HG03520 (cell line): ENCODE data around the gene KISS1.
"Not testable (repeated sequence)": the region's sequence is repeated elsewhere in the genome, so short reads cannot be mapped to it uniquely, and the experiment has no call there.

Experiments
- ATAC-seq: cut with Tn5 transposase; IDR thresholded peaks from one replicate; pipeline ENCODE4 v1.9.1; 2021; ENCODE audit warnings: mild to moderate bottlenecking, moderate library complexity; ENCODE audit not compliant: unreplicated experiment

Gene KISS1, protein sequence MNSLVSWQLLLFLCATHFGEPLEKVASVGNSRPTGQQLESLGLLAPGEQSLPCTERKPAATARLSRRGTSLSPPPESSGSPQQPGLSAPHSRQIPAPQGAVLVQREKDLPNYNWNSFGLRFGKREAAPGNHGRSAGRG

DNA sequence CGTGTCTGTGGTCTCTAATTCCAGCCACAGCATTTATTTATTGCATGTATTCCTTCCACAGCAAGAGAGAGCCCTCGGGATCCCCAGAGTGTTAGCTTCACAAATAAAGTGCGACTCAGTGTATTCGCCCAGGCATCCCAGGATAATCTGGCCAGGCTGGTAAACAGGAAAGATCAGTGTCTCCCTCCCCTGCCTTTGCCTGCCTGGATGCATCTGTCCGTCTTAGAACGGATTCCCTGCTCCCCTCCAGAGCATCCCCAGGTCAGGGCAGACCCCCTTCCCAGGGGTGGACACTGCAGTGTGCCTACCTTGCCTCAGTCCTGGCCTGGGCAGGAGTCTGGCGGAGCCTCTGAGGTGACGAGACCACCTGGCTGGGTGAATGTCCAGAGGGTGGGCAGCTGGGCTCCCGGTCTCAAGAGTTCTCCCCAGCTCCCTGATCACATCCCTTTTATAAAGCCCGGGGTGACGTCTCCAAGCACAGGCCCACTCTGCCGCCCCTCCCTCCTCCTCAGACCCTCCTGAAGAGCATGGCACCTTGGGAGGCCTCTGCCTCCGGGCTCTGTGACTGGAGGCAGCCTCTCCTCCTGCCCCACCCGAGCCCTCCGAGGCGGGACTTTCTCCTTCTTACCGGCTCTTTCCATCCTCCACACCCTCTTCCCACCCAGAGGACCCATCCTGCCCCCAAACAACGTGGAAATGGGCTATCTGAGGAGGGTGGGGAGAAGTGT is at the start of gene KISS1:
KISS1 (minus strand) TSS at position 424 of the 728 bp plus-strand sequence. CDS start 3,615 bp downstream, outside the sequence.
- no peak for ATAC-seq

DNA sequence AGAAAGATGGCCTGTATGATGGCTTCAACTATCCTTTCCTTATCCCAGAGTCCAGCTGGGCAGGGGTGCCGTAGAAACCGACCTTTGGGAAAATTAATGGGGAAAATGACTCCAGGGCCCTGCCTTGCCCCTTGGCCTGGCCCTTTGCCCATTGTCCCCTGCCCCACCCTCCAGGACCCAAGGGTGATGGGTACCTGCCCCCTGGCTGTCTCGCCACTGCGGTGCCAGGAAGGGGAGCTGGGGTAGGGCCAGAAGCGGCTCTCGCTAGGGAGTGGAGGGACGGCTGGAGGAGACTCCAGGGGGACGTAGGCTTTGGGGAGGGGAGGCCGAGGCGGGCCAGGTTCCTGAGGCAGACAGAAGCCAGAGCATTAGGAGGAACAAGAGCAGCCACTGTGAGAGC is 46.6 kb upstream of the KISS1 start:
- no peak for ATAC-seq

DNA sequence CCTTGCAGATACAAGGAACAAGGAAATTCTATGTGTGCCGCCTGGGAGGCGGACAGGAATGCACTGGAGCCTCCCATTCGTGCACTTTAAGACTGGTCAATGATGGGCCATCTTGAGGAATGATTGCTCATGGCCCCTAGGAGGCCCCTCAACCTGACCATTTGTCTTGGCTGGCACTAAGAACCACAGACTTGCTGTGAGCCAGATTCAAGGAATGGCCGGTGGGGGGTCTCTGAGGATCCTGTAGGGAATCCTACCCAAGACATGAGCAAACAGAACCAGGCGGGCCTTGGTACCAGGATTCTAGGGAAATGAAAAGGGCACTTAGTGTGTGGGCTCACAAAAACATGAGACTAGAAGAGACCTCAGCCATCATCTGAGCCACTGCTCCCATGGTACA is 45.6 kb upstream of the KISS1 start:
- ATAC-seq = no peak

DNA sequence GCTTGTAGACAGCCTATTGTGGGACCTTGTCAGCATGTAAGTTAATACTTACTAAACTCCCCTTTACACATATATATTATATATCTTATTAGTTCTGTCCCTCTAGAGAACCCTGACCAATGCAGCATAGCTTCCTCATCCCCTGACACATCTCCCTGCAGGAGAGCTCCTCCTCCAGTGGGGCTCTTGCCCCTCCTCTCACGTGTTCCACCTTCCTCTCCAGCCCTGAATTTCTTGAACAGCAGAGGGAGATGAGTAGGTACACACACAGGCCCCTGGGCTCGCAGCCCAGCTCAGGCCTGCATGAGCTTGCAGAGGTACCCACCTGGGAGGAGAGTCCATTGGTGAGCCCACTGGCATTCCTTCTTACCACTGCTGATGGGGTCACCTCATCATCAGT is 44.8 kb upstream of the KISS1 start:
- no peak for ATAC-seq

DNA sequence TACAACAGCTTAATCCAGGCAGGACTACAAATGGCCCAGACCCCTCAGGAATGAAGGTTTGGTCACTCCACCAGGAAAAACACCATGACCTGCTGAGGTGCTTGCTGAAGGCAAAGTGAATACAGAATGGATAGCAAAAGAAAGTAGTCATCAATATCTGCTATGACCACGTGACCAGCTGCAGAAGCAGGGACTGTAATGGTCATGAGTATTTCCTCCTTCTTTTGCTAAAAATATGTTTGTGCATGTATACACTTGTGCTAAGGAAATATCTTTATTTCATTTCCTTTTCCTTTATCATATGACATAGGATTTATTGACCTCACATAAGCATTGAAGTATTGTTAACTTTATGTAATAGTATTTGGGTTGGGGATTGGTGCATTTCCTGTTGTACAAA is 43.9 kb upstream of the KISS1 start:
- ATAC-seq = no peak

DNA sequence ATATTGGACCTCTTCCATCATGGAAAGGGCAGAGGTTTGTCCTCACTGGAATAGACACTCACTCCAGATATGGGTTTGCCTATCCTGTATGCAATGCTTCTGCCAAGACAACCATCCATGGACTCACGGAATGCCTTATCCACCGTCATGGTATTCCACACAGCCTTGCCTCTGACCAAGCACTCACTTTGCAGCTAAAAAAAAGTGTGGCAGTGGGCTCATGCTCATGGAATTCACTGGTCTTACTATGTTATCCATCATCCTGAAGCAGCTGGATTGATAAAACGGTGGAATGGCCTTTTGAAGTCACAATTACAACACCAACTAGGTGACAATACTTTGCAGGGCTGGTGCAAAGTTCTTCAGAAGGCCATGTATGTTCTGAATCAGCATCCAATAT is 43.1 kb upstream of the KISS1 start:
- not testable (repeated sequence) for ATAC-seq

DNA sequence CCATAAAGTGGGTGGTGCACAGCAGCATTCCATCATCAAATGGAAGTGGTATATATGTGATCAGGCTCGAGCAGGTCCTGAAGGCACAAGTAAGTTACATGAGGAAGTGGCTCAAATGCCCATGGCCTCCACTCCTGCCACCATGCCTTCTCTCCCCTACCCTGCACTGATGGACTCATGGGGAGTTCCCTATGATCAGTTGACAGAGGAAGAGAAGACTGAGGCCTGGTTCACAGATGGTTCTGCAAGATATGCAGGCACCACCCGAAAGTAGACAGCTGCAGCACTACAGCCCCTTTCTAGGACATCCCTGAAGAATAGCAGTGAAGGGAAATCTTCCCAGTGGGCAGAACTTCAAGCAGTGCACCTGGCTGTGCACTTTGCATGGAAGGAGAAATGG is 42.2 kb upstream of the KISS1 start:
- ATAC-seq = not testable (repeated sequence)

DNA sequence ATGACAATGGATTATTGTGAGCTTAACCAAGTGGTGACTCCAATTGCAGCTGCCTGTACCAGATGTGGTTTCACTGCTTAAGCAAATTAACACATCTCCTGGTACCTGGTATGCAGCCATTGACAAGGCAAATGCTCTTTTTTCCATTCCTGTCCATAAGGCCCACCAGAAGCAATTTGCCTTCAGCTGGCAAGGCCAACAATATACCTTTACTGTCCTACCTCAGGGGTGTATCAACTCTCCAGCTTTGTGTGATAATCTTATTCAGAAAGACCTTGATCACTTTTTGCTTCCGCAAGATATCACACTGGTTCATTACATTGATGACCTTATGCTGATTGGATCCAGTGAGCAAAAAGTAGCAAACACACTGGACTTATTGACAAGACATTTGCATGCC is 41.2 kb upstream of the KISS1 start:
- not testable (repeated sequence) for ATAC-seq

DNA sequence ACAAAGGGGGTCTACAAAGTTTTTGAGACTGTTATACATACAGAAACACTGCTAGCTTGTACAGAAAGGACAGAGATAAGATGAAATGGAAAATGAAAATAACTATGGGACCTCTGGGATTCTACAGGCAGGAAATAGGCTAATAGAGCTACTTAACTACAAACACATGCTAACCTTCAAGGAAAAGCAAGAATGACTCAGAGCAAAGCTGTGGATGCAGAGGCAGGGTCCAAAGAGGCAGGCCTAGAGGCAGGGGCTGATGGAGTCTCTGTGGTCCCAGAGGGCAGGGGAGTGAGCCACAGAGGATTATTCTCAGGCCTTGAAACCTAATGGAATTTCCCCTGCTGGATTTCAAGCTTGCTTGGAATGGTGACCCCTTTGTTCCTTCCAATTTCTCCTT is 36.2 kb upstream of the KISS1 start:
- ATAC-seq = no peak

DNA sequence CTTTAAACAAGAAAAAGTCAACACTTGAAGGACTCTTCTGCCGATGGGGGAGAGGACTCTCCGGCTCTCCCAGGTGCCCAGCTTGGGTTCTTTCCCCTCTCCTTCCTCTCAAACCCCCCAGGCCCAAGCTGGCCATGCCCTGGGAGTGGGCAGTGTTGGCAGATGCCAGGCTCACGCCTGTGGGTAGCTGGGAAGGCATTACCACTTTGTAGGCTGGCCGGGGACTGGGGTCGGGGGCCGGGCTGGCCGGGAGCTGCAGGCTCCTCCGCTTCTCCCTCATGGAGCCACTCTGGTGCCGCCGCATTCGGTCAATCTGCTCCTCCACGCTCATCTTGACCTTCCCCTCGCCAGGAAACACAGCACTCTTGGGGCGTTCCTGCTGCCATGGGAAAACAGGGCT is 33.9 kb upstream of the KISS1 start:
- ATAC-seq = no peak

DNA sequence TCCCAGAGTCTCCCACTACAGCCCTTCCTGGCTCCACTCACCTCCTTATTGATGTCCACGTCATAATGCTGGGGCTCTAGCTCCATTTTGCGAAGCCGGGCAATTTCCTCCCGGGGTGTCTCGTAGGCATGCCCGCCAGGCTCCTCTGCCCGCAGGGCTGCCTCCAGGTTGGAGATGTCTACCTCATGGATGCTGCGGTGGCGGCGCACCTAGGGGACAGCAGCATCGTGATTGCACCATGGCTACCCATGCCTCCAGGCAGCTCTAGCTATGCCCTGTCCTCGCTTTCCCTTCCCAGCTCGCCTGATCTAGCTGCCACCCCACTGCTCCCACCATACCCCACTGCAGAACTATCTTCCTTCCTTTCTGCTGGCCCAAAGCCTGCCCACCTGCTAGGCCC is 32.6 kb upstream of the KISS1 start:
- ATAC-seq = no peak

DNA sequence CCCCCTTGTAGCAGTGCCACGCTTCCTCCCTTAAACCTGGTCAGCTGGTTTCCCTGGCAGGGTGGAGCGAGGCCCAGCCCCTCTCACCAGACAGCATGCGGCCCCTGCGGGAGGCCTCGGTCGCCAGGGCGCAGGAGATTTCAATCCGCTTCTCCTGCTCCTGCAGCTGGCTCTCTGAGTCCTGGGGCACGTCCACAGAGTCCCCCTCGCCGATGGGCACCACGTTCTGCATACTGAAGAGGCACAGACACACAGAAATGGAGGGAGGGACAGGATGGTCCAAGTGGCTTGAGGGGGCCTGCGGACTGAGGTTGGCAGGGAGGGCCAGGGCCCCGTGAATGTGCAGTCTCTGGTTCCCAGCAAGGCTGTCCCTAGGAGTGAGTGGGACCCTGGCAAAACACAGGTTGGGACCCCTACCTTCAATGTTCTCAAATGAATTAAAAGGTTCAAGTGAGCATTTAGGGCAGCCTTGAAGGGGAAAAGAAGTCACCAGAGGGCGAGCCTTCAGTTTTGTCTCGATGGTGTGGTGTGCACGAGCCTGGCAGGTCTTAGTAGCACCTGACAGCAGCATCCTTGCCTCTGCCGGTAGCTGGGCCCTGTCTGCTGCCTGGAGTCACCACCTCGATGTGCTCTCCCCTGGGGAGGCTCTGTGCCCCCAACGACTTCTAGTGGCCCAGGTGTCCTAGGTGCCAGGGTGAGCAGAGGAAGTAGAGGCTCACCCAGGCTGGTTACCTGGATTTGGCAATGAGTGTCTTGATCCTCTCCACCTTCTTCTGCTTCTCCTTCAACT is 31.9 kb upstream of the KISS1 start:
- ATAC-seq = no peak

DNA sequence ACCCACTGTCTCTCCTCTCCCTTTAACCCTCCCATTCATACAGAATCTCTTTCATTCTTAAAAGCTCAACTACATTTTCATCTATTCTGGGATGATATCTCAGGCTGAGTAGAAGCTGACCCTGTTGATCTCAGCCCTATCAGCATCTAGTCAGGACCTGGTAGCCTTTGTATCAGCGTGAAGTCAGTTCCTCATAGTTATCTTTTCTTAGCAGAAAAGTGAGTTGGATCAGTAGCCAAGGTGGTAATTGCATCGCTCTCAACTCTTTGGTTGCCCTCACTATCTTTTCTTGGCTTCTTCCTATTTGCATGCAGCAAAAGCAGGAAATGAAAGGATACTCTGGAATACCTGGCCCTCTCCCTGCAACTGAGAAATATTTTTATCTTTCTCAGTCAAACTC is 31.1 kb upstream of the KISS1 start:
- ATAC-seq = no peak

DNA sequence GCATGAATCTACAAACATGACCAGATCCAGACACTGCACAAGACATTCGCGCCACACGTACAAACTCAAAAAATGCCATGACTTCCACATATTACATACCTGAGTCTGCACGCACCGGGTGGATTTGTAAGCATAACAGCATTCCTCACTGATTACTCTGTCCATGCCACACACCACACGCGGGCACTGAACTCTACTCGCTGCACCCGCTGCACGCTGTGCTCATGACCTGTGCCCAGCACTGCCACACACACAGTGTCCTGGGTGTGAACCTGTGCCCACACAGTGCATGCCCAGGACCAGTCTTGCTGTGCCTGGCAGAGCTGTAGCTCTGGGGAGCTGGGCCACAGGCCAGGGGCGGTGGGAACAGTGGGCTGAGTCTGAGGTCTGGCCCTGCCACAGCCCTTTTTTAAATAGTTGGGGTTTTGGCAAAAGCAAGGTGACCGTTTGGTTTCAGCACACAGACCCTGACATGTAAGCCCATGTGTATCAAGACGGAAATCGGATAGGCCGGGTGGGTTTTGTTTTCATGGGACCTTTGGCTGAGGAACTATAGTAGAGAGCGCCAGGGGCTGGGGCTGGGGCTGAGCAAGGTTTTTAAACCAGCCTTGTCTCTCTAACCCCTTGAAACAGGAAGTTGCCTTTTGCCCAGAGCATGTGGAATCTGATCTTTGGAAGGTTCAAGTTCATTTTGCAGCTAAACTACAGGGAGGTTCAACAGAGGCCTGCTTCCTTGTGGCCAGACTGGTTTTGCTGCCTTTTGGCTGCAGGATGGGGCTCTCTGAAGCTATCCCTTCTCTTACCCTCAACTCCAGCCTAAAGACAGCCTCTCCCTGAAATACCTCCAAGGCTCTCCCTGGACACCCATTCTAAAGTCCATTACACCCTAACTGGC is 29.8 kb upstream of the KISS1 start:
- no peak for ATAC-seq

DNA sequence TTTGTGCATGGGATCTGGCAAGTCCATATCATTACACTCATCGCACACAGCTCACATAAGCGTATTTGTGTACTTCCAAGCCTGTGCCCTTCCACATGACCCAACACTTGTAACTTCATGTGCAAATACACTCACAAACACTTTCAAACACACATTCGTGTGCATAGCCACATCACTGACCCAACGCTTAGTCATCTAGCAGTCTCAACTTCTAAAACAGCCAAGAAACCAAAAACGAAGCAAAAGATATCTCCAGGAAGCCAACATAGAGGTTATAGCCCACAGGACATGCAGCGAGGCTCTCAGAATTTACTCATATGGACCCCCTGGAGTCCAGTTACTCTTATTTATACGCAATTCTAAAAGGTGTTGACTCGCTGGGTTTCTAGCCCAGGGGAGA is 28.4 kb upstream of the KISS1 start:
- ATAC-seq = no peak

DNA sequence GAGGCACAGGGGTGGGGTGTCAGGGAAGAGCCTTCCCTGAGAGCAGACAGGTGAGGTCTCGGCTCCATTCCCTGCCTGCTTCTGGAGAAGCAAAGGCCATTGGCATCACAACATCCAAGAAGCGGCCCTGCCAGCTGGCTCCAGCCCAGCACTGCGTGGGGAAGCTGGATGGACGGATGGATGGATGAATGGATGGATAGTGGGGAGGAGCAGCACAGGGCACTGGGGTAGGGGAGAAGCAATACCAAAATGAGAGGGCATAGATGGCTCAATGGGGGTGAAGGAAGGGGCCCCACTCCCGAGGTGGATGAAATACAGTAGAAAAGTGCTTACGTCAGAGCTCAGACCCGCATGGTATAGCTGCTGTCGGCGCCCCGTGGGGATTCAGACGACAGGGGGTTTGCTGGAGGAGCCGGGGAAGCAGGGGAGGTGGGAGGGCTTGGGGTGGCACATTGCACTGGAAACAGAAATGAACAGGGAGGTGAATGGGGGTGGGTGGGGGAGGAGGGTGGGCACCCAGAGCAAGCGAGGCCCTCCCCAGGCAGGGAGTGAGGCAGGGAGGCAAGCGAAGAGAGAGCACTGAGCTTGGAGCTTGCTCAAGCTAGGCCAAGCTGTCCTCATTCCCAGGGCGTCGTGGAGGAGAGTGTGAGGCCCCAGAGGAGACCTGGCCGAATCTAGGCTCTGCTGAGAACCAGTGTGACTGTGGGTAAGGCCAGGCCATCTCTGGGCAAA is 27.0 kb upstream of the KISS1 start:
- ATAC-seq = no peak

DNA sequence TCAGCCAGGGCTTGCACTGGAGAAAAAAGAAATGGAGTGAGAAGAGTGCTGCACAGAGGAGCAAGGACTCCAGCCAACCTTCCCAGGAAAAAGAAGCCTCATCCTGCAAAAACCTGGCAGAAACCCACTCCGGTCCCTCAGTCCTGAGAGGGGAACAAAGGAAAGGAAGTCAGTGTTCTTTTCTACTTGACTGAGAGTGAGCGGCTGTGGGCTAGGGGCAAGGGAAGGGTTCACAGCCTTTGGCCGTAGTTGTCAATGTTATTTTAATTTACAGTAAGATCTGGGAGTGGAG is 26.4 kb upstream of the KISS1 start:
- no peak for ATAC-seq

DNA sequence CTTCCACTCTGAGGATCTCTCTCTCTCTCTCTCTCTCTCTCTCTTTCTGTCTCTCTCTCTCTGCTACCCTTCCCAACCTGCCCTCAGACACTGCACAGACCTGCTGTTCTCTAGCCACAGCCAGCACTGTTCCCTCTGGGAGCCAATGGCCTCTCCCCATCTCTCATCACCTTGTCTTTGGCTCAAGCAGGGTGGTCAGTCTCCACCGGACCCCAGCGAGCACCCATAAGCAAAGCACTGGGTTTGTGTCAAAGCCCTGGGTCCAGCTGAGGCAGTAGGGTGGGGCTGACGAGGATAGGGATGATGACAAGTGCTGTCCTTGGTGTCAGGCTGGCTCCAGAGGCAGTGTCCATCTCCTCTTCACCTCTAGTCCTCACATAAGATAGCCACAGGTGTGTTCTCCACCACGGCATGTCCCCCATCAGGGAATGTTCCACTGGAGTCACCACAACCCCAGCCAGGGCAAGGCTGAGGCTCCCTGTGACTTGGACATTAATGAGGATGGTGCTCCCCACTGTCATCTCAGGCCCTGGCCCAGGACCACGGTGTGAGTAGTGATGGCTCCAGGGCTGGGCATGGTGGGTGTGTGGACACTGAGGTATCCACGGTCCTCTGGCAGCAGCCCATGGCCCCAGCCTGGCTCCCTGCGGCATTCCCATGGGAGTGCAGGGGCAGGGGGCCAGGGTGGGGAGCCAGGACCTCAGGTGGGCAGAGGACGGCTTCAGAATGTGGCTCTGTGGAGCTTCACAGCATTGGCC is 25.9 kb upstream of the KISS1 start:
- no peak for ATAC-seq

DNA sequence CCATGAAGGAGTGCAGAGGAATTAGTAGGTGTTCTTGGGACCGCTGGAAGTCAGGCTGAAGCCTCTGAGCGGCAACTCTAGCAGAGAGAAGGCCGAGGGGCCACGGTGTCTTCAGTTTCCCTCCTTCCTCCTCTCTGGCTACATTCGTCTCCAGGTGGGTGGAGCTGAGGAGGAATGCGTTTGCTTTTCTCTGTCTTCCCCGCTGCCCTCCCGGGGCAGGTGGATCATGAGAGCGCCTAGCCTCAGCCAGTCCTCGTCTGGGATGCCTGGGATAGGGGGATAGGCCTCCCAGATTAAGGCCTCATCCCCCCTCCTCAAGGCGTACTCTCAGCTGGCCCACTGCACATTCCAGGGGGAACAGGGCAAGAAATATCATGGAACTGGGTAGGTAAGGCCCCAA is 25.0 kb upstream of the KISS1 start:
- ATAC-seq = no peak
